NCI-H187 treated with DMSO at 0.1 percent for 48 hours (cell line): Measurements from ENCODE around the gene ATP1B1.
"Not testable (repeated sequence)": the region's sequence is repeated elsewhere in the genome, so short reads cannot be mapped to it uniquely, and the experiment has no call there.

Experiments
- DNase-seq: peaks from one replicate; lab custom pipeline; 2025; lab: John Stamatoyannopoulos, UW

ATP1B1 gene

GRCh38 chr1:169142129-169142528 is 35.6 kb downstream of the ATP1B1 start:
- DNase-seq = no peak

GRCh38 chr1:169143346-169143745 is 36.9 kb downstream of the ATP1B1 start:
- no peak for DNase-seq

- no peak for DNase-seq
Observed at GRCh38 chr1:169143984-169144383, 37.5 kb downstream of the ATP1B1 start.

- no peak for DNase-seq
Observed at GRCh38 chr1:169144941-169145626, 38.6 kb downstream of the ATP1B1 start.

- no peak for DNase-seq
Observed at GRCh38 chr1:169146576-169147214, 40.2 kb downstream of the ATP1B1 start.

GRCh38 chr1:169148472-169149252 is 42.2 kb downstream of the ATP1B1 start:
- no peak for DNase-seq

GRCh38 chr1:169149555-169150286 is 43.2 kb downstream of the ATP1B1 start:
- DNase-seq = no peak

- DNase-seq = no peak
Observed at GRCh38 chr1:169150641-169151337, 44.3 kb downstream of the ATP1B1 start.

GRCh38 chr1:169151338-169151837 is 44.9 kb downstream of the ATP1B1 start:
- DNase-seq = no peak

- no peak for DNase-seq
Observed at GRCh38 chr1:169155675-169156074, 49.2 kb downstream of the ATP1B1 start.

GRCh38 chr1:169156580-169156979 is 50.1 kb downstream of the ATP1B1 start:
- DNase-seq = no peak

- no peak for DNase-seq
Observed at GRCh38 chr1:169160845-169161495, 54.5 kb downstream of the ATP1B1 start.

GRCh38 chr1:169161496-169162194 is 55.2 kb downstream of the ATP1B1 start:
- no peak for DNase-seq

- DNase-seq = no peak
Observed at GRCh38 chr1:169163059-169163458, 56.6 kb downstream of the ATP1B1 start.

- no peak for DNase-seq
Observed at GRCh38 chr1:169175461-169175860, 69.0 kb downstream of the ATP1B1 start.

- not testable (repeated sequence) for DNase-seq
Observed at GRCh38 chr1:169179431-169179830, 72.9 kb downstream of the ATP1B1 start.

- DNase-seq = no peak
Observed at GRCh38 chr1:169180174-169180573, 73.7 kb downstream of the ATP1B1 start.
